Kidney (tissue), 14 donors: Measurements from ENCODE around the gene SLC38A11. TPM values are rescaled to one million over a fixed set of nuclear protein-coding genes. Genes with fewer than 3 reads are reported as not detected.

Experiments used
- DNase-seq, 5 donors: peaks; one replicate each; pipeline ENCODE4 v3.0.0-alpha.2; 2013 to 2020
- FAIRE-seq: peaks from 2 replicates; lab custom pipeline; 2012; peaks lifted over from hg19 to GRCh38; lab: Jason Lieb, UNC
- H3K27ac ChIP-seq, 2 donors: one replicate each; pipeline ENCODE4 v1.7.0; 2013; ENCODE audit warnings: low read depth in 2 of 2, low read length in 2 of 2, inconsistent platforms in 1 of 2
- H3K27me3 ChIP-seq: one replicate; pipeline ENCODE4 v1.7.1; 2013; ENCODE audit warnings: low read length, inconsistent platforms; ENCODE audit not compliant: control insufficient read depth, insufficient read depth
- H3K36me3 ChIP-seq, 3 donors: one replicate each; pipeline versions ENCODE4 v1.7.0 to v1.7.1; 2013; ENCODE audit warnings: low read length in 3 of 3, control low read depth in 1 of 3, inconsistent platforms in 1 of 3; ENCODE audit not compliant: insufficient read depth in 3 of 3, control insufficient read depth in 2 of 3
- H3K4me1 ChIP-seq, 3 donors: one replicate each; pipeline versions ENCODE4 v1.7.0 to v1.7.1; 2013; ENCODE audit warnings: low read length in 3 of 3, inconsistent platforms in 1 of 3, low read depth in 1 of 3; ENCODE audit not compliant: control insufficient read depth in 2 of 3, insufficient read depth in 2 of 3
- H3K4me3 ChIP-seq, 3 donors: one replicate each; pipeline versions ENCODE4 v1.7.0 to v1.8.1; 2013; ENCODE audit warnings: low read length in 3 of 3, control low read depth in 1 of 3, inconsistent platforms in 1 of 3
- H3K9ac ChIP-seq, 3 donors: one replicate each; pipeline versions ENCODE4 v1.7.0 to v1.7.1; 2013; ENCODE audit warnings: low read length in 3 of 3, control low read depth in 1 of 3, inconsistent platforms in 1 of 3
- H3K9me3 ChIP-seq, 3 donors: one replicate each; pipeline versions ENCODE4 v1.7.0 to v1.7.1; 2013; ENCODE audit warnings: low read length in 3 of 3, control low read depth in 1 of 3, inconsistent platforms in 1 of 3; ENCODE audit not compliant: control insufficient read depth in 2 of 3, insufficient read depth in 1 of 3
- intact Hi-C: fragments of 100-400 bp; cut with DNase I; formaldehyde crosslinking; loops from one replicate; pipeline ENCODE4 v1.11.1; 2022
- polyA plus RNA-seq: library from polyadenylated mRNA; stranded (reverse); fragments of 350-450 nt; fragmentation: Illumina TruSeq; extraction: RNeasy Lipid Tissue Mini Kit (QIAGEN cat#74804); gene quantifications from one replicate; pipeline ENCODE4 v1.2.3, GENCODE V29; 2014; ENCODE audit warnings: low read depth, low replicate concordance; ENCODE audit not compliant: insufficient read depth
- total RNA-seq: library from RNA; stranded (reverse); fragmentation: NEBNext Ultra II Directional; extraction: Animal tissue kit (Norgen Biotek cat#: 25700); gene quantifications from one replicate; pipeline ENCODE4 v1.2.1, GENCODE V29; 2021
- TF ChIP-seq, protein P1 (sequence below): IDR thresholded peaks from 3 replicates; pipeline ENCODE4 v1.5.1; 2012; ENCODE audit warnings: mild to moderate bottlenecking, moderate library complexity, borderline replicate concordance; ENCODE audit not compliant: insufficient read depth; ENCODE audit errors: extremely low read depth
- donor health status: control.
- donor health status: control.
- donor health status: control.
- donor health status: control.
- donor health status: control.
- donor health status: DM: yes; HTN: yes; CAD: no.
- donor health status: Normal renal cell carcinoma (clear cell type).

SLC38A11 gene
- total and polyA plus RNA-seq, 2 donors from 2014 or later = 6.5 to 20.0 TPM

DNA sequence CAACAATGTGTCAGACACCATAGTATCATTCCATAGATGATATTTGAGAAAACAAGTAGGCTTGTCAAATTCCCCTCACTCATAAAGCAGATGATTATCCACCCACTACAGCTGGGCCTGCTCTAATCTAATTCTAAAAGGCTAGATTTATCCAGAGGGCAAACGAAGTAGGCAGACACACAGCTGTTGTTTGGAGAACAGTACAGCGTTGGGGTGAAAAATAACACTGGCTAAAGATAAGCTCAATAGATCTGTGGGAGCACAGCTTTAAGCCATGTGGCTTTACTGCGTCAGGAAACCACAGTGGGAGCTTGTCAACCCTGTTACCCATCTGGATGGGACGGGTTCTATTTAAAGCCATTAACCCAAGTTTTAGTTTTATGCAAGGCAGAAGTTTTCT lies 64.8 kb downstream of the SLC38A11 start:
- intact Hi-C loops = no loop called here
- H3K4me3 ChIP-seq = no peak overlapping the region
- no peak overlapping the region for H3K27ac ChIP-seq
- no peaks in the 10 kb centered on the region for H3K9me3 ChIP-seq
- FAIRE-seq (no peak), DNase-seq (peak in 1 of 5 donors; percentile 62)
- H3K36me3 ChIP-seq = peaks cover 0 to 2% (median 0%) of the 10 kb centered on the region in 3 donors
- H3K9ac ChIP-seq = no peak overlapping the region
- TF ChIP-seq, protein P1, sequence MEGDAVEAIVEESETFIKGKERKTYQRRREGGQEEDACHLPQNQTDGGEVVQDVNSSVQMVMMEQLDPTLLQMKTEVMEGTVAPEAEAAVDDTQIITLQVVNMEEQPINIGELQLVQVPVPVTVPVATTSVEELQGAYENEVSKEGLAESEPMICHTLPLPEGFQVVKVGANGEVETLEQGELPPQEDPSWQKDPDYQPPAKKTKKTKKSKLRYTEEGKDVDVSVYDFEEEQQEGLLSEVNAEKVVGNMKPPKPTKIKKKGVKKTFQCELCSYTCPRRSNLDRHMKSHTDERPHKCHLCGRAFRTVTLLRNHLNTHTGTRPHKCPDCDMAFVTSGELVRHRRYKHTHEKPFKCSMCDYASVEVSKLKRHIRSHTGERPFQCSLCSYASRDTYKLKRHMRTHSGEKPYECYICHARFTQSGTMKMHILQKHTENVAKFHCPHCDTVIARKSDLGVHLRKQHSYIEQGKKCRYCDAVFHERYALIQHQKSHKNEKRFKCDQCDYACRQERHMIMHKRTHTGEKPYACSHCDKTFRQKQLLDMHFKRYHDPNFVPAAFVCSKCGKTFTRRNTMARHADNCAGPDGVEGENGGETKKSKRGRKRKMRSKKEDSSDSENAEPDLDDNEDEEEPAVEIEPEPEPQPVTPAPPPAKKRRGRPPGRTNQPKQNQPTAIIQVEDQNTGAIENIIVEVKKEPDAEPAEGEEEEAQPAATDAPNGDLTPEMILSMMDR = no peak
- H3K27me3 ChIP-seq = no peaks in the 10 kb centered on the region
- peaks cover 0 to 2% (median 0%) of the 10 kb centered on the region in 3 donors for H3K4me1 ChIP-seq

DNA sequence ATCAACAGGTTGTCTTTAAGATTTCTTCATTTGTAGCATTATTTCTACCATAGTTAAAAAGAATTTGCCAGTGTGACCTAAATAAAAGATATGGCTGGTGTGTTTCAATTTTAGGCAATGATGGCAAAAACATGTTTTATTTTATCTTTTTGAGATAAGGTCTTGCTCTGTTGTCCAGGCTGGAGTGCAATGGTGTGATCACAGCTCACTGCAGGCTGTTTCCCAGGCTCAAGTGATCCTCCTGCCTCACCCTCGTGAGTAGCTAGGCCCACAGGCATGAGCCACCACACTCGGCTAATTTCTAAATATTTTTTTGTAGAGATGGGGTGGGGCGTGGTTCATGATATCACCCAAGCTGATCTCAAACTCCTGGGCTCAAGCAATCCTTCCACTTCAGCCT lies 66.7 kb downstream of the SLC38A11 start:
- intact Hi-C loops = no loop called here
- no peak for FAIRE-seq
- Histone ChIP-seq H3K4me3 (no peak overlapping the region), H3K27me3 (no peaks in the 10 kb centered on the region), H3K27ac (no peak overlapping the region), H3K9me3 (no peaks in the 10 kb centered on the region), H3K36me3 (no peaks in the 10 kb centered on the region), H3K9ac (no peak overlapping the region), H3K4me1 (peaks cover 0 to 2% (median 0%) of the 10 kb centered on the region in 3 donors)
- DNase-seq = no peak
- TF ChIP-seq, protein P1 = no peak

DNA sequence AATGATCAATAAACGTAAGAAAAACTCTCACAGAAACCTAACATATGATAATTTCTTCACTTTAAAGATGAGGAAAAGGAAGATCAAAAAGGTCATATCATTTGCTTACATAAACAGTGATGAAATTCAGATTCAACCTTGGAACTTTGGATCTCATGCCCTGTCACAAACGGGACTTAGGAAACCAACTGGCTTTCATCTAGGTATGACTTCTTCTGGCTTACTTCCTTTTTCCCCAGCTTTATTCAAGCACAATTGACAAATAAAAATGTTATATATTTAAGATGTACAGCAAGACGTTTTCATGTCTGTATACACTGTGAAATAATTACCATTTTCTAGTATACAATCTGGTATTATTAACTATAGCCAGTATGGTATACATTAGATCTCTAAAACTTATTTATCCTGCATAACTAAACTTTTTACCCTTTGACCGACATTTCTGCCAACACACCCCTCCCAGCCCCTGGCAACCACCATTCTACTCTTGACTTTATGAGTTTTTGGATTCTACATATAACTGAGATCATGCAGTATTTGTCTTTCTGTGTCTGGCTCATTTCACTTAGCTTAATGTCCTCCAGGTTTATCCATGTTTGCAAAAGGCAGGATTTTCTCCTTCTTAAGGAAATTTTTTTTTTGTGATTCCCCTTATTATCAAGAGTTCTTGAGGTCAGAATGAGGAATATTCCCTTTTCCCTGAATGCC lies 67.7 kb downstream of the SLC38A11 start:
- no peaks in the 10 kb centered on the region for H3K36me3 ChIP-seq
- no peaks in the 10 kb centered on the region for H3K9me3 ChIP-seq
- H3K4me3 ChIP-seq = no peak overlapping the region
- H3K27me3 ChIP-seq = no peaks in the 10 kb centered on the region
- no peak overlapping the region for H3K9ac ChIP-seq
- TF ChIP-seq, protein P1 = no peak
- no peak overlapping the region for H3K27ac ChIP-seq
- peaks cover 0 to 2% (median 0%) of the 10 kb centered on the region in 3 donors for H3K4me1 ChIP-seq
- FAIRE-seq = no peak
- no peak for DNase-seq
- intact Hi-C loops = no loop called here

DNA sequence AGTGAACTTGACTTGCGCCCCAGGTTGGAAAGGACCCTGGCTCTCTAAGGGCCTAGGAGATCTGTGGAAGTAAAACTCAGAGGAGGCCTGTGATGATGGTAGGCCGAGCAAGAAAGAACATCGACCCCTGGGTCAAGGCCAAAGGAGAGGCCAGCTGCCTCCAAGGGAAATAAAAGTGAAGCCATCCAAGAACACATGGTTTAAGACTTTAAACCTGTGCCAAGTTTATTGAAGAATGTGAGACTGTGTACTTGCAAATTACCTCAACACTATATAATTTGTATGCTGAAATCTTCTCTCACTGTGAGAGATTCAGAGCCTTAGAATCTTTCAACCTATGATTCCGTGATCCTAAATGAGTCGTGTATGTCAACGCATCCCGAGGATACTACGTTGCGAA lies 73.0 kb downstream of the SLC38A11 start:
- Histone ChIP-seq H3K4me1 (peaks cover 0 to 6% (median 4%) of the 10 kb centered on the region in 3 donors), H3K9ac (no peak overlapping the region), H3K27ac (peak overlapping the region in 1 of 2 donors; percentile 34), H3K36me3 (no peaks in the 10 kb centered on the region), H3K27me3 (no peaks in the 10 kb centered on the region), H3K9me3 (no peaks in the 10 kb centered on the region), H3K4me3 (no peak overlapping the region)
- intact Hi-C loops = no loop called here
- no peak for DNase-seq
- FAIRE-seq = no peak
- TF ChIP-seq, protein P1 = no peak
